Psoas muscle (tissue), 8 donors: Measurements from ENCODE around the gene TPO. TPM values are rescaled to one million over a fixed set of nuclear protein-coding genes. Genes with fewer than 3 reads are reported as not detected.

Experiments
- ATAC-seq, 4 donors: fragments of 200-7000 bp; cut with Tn5 transposase; one replicate each; pipeline ENCODE4 v1.9.1; 2020; ENCODE audit warnings: moderate library complexity in 3 of 4, mild to moderate bottlenecking in 2 of 4
- DNase-seq, 2 donors: peaks; one replicate each; pipeline ENCODE4 v3.0.0-alpha.2; 2020
- H3K27ac ChIP-seq: fragments of 200-600 bp; one replicate; pipeline ENCODE4 v1.8.0; 2022
- H3K27me3 ChIP-seq, 3 donors: fragments of 200-600 bp in 1 of 3; one replicate each; pipeline versions ENCODE4 v1.6.1 to v1.8.0; 2013 to 2022; ENCODE audit warnings: low read length in 2 of 3, mild to moderate bottlenecking in 2 of 3, moderate library complexity in 1 of 3; ENCODE audit not compliant: insufficient read depth in 3 of 3
- H3K36me3 ChIP-seq, 2 donors: fragments of 200-600 bp in 1 of 2; one replicate each; pipeline versions ENCODE4 v1.6.1 to v1.8.0; 2013 to 2022; ENCODE audit warnings: low read depth in 1 of 2, mild to moderate bottlenecking in 1 of 2, moderate library complexity in 1 of 2; ENCODE audit not compliant: insufficient read depth in 1 of 2
- H3K4me1 ChIP-seq: fragments of 200-600 bp; one replicate; pipeline ENCODE4 v1.8.0; 2022
- H3K4me3 ChIP-seq: fragments of 200-600 bp; one replicate; pipeline ENCODE4 v1.8.0; 2022; ENCODE audit warnings: mild to moderate bottlenecking
- H3K9me3 ChIP-seq: fragments of 200-600 bp; one replicate; pipeline ENCODE4 v1.8.0; 2022
- CTCF ChIP-seq: fragments of 200-600 bp; IDR thresholded peaks from one replicate; pipeline ENCODE4 v1.8.0; 2022; ENCODE audit warnings: antibody characterized with exemption
- WGBS, 3 donors: extraction: QIAGEN DNeasy Blood & Tissue Kit; methylation state at CpG; one replicate each; pipeline versions ENCODE4 v1.1.6 to v1.1.7; 2013; 5-methylcytosine and 5-hydroxymethylcytosine counted together
- intact Hi-C, 2 donors: fragments of 100-400 bp; cut with DNase I; formaldehyde crosslinking; loops; one replicate each; pipeline versions ENCODE4 v1.11.0 to v1.14.2; 2022
- polyA plus RNA-seq, 3 donors: library from polyadenylated mRNA; stranded (reverse); fragments of 200-250 nt; gene quantifications; one replicate each; pipeline ENCODE4 v1.2.3, GENCODE V29; 2013
- total RNA-seq, 4 donors: library from RNA; stranded (reverse); fragmentation: NEBNext Ultra II Directional in 2 of 4; extraction: Animal tissue kit (Norgen Biotek cat#: 25700) in 2 of 4; gene quantifications; one replicate each; pipeline versions ENCODE4 v1.2.1 to v1.2.4, GENCODE V29; 2021 to 2023
- donor health status: healthy with polysubstance abuse.
- donor health status: DM: no; HTN: no; CAD: no; lungs with moderate emphysema.
- donor health status: Bipolar disorder and iron deficiency.
- donor health status: healthy.
- donor health status: DM: yes; HTN: yes; CAD: no.
- donor health status: DM: no; HTN: no; CAD: no.
- donor health status: DM: no; HTN: no; CAD: no.
- donor health status: DM: yes; HTN: yes; CAD: no.

TPO gene
- total and polyA plus RNA-seq, 7 donors, result 2.1 to 4.5 (median 3.8) TPM

- DNase-seq (no peak), ATAC-seq (no peak)
- Histone ChIP-seq H3K9me3 (no peaks in the 10 kb centered on the region), H3K27me3 (peaks cover 0 to 3% (median 0%) of the 10 kb centered on the region in 3 donors), H3K4me3 (no peak overlapping the region), H3K27ac (no peak overlapping the region), H3K4me1 (no peaks in the 10 kb centered on the region), H3K36me3 (no peaks in the 10 kb centered on the region)
- no peak for TF ChIP-seq CTCF
- intact Hi-C loops, result no loop called here
- WGBS, 3 donors, result 79 to 87% (median 82%) methylated on average over 8 of the region's 8 CpGs
Observed at GRCh38 chr2:1400943-1401735, 12.1 kb upstream of the TPO start.

GRCh38 chr2:1402064-1402463 is 11.2 kb upstream of the TPO start:
- DNase-seq, result no peak
- ATAC-seq, result no peak
- H3K4me3 ChIP-seq, result no peak overlapping the region
- WGBS, 3 donors, result 74 to 83% (median 76%) methylated on average over 9 of the region's 9 CpGs
- peaks cover 0 to 3% (median 0%) of the 10 kb centered on the region in 3 donors for H3K27me3 ChIP-seq
- H3K4me1 ChIP-seq, result no peaks in the 10 kb centered on the region
- intact Hi-C loops, result no loop called here
- H3K27ac ChIP-seq, result no peak overlapping the region
- no peaks in the 10 kb centered on the region for H3K36me3 ChIP-seq
- TF ChIP-seq CTCF, result no peak
- no peaks in the 10 kb centered on the region for H3K9me3 ChIP-seq

DNA sequence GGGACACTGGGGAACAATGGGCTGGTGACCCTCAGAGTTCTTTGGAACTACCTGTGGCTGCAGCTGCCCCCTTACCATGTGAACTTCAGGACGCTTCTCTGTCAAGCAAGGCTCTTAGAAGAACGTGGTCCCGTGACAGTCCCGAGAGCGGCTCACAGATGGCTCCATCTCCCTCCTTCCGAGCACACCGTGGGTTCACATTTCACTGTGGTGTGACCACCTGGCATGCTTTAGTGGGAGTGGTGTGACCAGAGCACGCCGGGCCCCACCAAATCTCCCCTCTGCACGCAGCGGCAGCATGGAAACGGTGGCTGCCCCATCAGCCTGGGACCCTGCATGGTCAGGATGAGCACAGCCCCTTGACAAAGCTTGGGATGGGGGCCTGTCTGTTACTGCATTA is 9.7 kb upstream of the TPO start:
- Histone ChIP-seq H3K9me3 (no peaks in the 10 kb centered on the region), H3K4me3 (no peak overlapping the region), H3K4me1 (no peaks in the 10 kb centered on the region), H3K27ac (no peak overlapping the region), H3K27me3 (peaks cover 0 to 3% (median 0%) of the 10 kb centered on the region in 3 donors), H3K36me3 (no peaks in the 10 kb centered on the region)
- intact Hi-C loops, result no loop called here
- no peak for TF ChIP-seq CTCF
- ATAC-seq (no peak), DNase-seq (no peak)
- 60 to 75% (median 63%) methylated on average over 12 of the region's 12 CpGs for WGBS, 3 donors

GRCh38 chr2:1405124-1405523 is 8.1 kb upstream of the TPO start:
- no peaks in the 10 kb centered on the region for H3K9me3 ChIP-seq
- 71 to 88% (median 87%) methylated on average over 1 of the region's 1 CpG for WGBS, 3 donors
- no peak for ATAC-seq
- intact Hi-C loops, result no loop called here
- DNase-seq, result no peak
- no peaks in the 10 kb centered on the region for H3K4me1 ChIP-seq
- TF ChIP-seq CTCF, result no peak
- H3K36me3 ChIP-seq, result no peaks in the 10 kb centered on the region
- H3K27me3 ChIP-seq, result peaks cover 0 to 3% (median 0%) of the 10 kb centered on the region in 3 donors
- no peak overlapping the region for H3K4me3 ChIP-seq
- no peak overlapping the region for H3K27ac ChIP-seq

GRCh38 chr2:1405967-1406366 is 7.3 kb upstream of the TPO start:
- no peak for TF ChIP-seq CTCF
- DNase-seq (no peak), ATAC-seq (no peak)
- Histone ChIP-seq H3K4me1 (no peaks in the 10 kb centered on the region), H3K9me3 (no peaks in the 10 kb centered on the region), H3K4me3 (no peak overlapping the region), H3K27me3 (peaks cover 0 to 3% (median 0%) of the 10 kb centered on the region in 3 donors), H3K36me3 (no peaks in the 10 kb centered on the region), H3K27ac (no peak overlapping the region)
- intact Hi-C loops, result no loop called here
- 73 to 79% (median 77%) methylated on average over 3 of the region's 3 CpGs for WGBS, 3 donors
